ENCODE measurements around the gene TIGD4.

DNA sequence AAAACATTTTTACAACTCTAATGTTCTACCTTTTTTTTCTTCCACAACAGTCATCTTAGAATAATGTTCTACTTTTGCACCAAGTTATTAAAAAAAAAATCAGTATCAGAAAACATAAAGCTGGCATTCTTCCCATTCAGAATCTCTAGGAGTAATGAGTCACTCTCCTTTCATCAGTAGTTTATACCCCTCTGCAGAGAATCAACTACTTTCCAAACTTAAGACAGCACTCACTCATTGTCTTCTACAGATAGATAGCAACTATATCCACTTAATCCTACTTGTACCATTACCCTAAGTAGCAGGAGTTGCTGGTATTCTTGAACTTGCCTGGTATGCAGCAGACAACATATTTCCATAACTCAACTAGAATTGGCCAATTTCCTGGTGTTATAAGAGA lies 3.2 kb downstream of the TIGD4 start:
- TF ChIP-seq, protein P1, sequence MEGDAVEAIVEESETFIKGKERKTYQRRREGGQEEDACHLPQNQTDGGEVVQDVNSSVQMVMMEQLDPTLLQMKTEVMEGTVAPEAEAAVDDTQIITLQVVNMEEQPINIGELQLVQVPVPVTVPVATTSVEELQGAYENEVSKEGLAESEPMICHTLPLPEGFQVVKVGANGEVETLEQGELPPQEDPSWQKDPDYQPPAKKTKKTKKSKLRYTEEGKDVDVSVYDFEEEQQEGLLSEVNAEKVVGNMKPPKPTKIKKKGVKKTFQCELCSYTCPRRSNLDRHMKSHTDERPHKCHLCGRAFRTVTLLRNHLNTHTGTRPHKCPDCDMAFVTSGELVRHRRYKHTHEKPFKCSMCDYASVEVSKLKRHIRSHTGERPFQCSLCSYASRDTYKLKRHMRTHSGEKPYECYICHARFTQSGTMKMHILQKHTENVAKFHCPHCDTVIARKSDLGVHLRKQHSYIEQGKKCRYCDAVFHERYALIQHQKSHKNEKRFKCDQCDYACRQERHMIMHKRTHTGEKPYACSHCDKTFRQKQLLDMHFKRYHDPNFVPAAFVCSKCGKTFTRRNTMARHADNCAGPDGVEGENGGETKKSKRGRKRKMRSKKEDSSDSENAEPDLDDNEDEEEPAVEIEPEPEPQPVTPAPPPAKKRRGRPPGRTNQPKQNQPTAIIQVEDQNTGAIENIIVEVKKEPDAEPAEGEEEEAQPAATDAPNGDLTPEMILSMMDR (IDR thresholded peaks at IDR 0.05; ENCODE audit: low read length), result no peak
- TF ChIP-seq EZH2 (IDR thresholded peaks at IDR 0.05; ENCODE audit: borderline replicate concordance, low read length), result no peak
